Activated T-cell treated with anti-CD3 and anti-CD28 coated beads for 24 hours (primary cell): ENCODE measurements around the gene CTIF.

ENCODE experiments used
- DNase-seq: peaks from one replicate; pipeline ENCODE4 v3.0.0-alpha.2; 2020; ENCODE audit warnings: low read depth

CTIF gene

GRCh38 chr18:48871391-48872166 is 332.7 kb downstream of the CTIF start:
- no peak for DNase-seq

DNA sequence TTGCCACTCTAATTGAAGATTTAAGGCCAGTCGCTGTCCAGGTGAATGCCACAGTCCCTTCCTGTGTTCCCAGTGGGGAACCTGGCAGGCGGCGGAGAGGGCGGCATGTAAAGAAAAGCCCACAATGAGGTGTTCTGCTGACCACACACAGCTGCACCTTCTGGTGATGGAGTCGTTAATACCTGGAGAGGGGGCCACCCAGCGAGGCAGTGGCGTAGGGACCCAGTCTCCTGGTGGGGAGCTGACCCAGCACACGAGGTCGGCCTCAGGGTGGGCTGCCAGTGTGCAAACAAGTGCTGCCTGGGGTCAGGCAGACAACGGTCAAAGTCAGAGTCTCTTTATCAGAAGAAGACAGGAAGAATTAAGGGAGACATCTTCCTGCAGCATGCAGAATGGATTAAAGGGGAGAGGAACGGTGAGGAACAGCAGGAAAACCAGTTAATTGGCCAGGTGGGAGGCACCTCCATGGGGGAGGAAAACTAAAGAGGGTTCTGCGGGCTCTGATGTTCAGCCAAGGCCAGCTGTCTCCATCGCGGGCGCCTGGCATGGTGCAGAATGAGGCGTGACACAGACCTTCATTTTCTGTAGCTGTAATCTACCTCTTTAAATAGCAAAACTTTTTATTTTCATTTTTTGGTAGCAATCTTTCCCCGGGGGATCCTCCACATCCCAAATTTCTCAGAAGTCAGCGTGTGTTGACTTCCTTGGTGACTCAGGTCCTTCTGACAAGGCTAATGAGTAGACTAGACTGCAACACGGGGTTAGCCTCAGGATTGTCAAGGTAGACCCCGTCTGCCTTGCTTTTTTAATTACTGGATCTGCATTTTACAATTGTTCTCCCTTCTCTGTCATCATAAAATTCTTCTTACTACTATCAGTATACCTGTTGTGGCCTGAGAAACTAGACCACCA is 333.7 kb downstream of the CTIF start:
- no peak for DNase-seq

- DNase-seq = no peak
These were observed 335.4 kb downstream of the CTIF start for GRCh38 chr18:48874233-48874632.

DNA sequence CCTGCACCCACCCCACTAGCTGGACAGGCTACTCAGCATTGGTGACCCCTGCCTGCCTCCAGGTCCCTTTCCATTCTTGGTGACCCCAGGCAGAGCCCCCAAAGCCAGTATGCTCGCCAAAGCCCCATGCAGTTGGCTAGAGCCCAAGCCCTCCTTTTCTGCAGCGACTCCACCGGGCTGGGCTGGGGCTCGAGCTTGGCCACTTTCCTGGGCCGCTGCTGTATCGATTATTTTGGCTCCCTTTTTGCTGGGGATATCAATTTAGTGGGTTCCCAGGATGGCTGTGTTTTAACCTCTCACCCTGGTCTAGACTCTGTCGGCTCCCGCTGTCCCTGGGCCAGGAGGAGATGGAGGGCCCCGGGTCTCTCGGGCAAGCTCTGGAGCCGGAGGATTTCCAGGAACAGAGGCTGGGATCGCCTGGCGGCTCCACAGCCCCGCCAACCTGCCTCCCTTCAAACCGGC is 335.9 kb downstream of the CTIF start:
- DNase-seq = no peak

DNA sequence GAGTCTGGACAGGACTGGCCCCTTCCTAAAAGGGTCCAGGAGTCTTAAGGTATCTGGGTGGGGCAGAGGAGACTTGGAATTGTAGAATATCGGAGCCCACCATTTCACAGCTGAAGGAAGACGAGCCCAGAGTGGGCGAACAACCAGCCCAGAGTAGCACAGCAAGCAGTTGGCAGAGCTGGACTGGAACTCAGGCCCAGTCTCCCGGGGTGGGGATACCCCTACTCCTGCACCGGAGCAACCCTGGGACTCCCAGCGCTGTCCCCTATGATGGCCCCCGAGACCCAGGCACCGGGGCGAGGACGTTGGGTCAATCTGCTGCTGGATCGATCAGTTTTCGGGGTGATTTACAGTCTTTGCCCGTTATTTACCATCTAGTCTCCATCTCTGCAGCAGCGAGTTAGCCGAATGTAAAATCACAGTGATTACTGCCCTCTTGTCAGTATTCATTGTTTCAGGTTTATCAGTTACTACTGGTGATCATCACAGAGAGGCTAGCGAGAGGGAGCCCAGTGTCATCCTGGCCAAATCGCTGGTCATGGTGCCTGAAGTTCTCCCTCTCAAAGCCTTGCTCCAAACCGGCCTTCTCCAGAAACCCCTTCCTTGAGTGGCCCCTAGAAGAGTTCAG is 336.6 kb downstream of the CTIF start:
- no peak for DNase-seq

GRCh38 chr18:48875942-48876511 is 337.2 kb downstream of the CTIF start:
- no peak for DNase-seq

DNA sequence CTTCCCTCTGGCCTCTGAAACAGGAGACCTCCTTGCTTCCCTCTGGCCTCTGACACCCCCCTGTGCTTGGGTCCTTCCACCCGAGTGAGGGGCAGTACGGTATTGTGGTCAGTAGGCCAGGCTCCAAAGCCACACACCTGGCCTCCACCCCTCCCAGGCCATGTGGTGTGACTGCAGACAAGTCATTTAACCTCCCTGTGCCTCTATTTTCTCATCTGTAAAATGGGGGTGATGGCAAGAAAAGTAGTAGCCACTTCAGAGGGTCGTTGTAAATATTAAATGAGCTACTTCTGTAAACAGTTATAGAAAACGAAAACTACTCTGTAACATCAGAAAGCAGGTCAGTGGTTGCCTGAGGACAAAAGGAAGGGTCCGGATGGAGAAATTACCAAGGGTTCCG is 337.8 kb downstream of the CTIF start:
- DNase-seq = no peak

- no peak for DNase-seq
These were observed 339.1 kb downstream of the CTIF start for GRCh38 chr18:48877941-48878340.

GRCh38 chr18:48878471-48878870 is 339.6 kb downstream of the CTIF start:
- DNase-seq = no peak

GRCh38 chr18:48879008-48879431 is 340.2 kb downstream of the CTIF start:
- no peak for DNase-seq

- DNase-seq = no peak
These were observed 342.1 kb downstream of the CTIF start for GRCh38 chr18:48880931-48881330.

DNA sequence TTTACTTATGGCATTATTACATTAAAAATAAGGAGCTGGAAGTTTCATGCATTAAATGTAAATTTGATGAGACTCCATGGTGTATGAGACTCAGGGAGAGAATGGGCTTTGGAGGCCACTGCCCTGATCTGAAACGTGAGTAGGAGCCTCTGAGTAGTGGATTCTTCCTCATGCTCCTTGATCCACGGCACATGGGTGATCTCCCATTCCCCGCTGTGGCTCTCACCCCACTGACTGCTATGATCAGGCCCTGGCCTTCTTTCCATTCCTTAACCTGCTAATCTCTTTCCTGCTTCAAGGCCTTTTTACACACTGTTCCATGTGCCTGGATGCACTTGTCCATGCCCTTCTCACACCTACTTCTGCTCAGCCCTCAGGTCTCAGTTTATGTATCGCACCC is 343.5 kb downstream of the CTIF start:
- no peak for DNase-seq

DNA sequence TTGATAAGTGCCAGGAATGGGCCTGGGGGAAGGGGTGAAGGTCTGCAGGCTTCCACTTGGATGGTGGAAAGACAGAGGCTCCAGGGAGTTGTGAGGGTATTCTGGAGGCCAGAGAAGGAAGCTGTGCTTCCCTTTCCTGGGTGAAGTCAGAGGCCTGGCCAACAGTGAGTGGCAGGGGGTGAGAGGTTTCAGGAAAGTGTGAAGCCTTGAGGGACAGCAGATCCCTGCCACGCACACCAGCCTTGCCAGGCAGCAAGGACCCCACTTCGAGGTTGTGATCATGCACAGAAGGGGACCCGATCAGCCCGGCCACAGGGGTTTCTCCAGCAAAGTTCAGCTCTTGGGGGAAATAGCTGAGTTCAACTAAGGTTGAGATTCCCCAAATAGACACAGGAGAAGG is 345.5 kb downstream of the CTIF start:
- DNase-seq = no peak

DNA sequence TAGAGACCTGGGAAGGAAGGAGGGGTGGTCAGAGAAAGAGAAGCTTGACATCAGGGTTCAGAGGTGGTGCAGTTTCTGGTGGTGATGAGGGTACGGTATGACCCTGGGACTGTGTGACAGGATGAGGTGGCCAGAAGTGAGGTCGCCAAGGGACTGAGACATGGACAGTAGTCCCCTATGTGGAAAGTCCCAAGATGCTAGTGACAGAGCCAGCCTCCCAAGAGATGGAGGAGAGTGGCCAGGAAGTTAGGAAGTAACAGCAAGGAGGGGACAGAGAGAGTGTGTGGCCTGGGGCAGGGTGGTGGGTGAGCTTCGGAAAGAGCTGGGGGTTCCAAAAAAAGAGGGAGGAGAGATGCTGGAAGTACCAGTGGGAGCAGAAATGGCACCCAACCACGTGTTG is 345.9 kb downstream of the CTIF start:
- DNase-seq = no peak

DNA sequence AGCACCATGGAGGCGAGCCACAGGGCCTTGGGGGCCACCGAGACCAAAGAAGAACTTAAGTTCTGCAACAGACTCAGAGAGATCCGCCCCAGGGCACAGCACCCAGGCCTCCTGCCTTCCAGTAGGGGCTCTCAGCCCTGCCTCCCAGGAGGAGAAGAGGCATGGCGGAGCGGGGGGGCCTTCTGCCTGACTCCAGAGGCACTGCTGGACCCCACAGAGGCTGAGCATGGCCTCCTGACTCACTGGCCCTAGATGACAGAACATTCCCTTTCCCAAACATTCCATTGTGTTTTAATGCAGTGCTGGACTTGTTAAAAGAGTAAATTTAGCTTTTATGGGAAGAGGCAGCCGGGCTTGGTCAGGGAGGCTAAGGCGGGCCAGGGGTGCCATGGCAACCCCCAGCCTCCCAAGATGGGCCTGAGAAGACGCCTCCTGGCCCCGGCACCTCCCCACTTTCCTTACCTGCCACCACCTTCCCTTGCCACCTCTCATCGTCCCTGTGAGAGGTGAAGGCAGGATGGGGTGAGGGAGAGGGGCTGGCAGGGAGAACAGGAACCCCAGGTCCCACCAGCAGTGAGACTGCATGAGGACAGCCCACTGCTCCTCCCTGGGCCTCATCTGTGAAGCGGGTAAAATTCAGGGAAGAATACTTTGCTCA is 346.6 kb downstream of the CTIF start:
- DNase-seq = no peak

DNA sequence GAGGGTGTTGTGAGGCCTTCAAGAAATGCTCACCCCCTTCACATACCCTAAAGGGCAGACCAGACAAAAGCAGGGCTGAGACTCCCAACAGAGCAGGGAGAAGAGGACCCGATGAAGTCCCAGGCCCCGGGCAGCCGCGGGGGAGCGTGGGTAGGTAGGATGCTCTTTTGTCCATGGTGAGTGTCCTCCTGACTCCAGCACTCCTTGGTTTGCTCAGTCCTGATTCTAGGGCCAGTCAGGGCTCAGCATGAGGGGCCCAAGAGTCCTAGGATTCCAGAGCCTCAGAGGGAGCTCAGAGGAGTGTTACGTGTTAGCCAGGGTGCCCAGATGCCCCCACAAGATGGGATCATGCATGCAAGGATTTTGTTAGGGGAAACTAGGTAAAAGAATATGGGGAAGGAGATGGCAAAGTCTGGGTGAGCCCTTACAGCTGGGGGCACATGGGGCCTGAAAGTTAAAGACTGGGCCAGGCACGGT is 347.1 kb downstream of the CTIF start:
- no peak for DNase-seq

DNA sequence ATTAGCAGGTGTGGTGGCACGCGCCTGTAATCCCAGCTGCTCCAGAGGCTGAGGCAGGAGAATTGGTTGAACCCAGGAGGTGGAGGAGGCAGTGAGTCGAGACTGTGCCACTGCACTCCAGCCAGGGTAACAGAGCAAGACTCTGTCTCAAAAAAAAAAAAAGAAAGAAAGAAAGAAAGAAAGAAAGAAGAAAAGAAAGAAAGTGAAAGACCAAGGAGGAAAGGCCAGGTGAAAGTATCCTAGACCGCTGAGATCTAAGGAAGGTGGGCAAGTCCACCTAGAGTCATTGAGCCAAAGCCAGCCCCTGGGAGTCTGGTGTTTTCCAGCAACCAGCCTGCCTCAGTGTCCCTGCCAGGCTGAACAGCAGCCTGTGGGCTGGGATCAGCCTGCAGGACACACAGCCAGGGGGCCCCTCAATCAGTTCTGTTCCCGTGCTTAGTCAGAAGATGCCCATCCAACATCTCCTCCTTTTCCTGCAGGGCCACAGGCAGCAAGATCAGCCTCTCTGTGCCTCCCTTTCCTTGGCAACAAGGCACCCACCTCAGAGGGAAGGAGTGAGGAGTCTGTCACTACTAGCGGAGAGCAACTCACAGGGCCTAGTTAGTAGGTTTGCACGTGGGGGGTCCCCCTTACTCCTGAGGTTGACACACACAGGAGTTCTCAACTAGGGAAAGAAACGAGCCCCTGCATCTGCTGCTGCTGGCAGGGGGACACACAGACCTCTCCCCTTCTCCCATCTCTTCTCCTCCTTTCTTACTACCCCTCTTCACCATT is 347.9 kb downstream of the CTIF start:
- DNase-seq = no peak

DNA sequence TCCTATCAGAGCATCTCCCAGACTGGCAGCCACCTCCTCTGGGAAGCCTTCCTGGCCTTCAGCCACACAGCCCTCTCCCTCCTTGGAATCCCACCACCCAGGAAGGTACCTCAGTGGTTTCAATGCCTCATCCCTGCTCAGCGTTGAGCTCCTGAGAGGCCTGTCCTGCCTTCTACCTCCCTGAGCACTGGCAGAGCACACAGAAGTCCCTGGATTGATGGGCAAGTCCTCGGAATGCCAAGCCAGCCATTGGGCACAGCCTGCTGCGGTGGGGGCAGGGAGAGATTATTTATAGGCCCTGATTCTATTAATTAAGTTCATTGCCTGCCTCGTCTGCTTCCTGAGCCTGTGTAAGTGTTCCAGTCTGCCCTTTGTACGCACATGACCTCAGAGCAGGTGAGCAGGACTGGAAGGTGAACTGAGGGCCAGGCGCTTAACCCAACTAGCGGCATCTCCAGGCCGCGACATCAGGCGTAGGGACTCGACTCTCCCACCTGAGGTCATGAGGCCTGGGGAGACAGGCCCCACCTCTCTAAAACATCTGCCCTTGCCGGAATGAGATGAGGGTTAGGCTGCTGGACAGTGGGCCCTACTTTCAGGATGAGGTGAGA is 348.6 kb downstream of the CTIF start:
- DNase-seq = no peak

DNA sequence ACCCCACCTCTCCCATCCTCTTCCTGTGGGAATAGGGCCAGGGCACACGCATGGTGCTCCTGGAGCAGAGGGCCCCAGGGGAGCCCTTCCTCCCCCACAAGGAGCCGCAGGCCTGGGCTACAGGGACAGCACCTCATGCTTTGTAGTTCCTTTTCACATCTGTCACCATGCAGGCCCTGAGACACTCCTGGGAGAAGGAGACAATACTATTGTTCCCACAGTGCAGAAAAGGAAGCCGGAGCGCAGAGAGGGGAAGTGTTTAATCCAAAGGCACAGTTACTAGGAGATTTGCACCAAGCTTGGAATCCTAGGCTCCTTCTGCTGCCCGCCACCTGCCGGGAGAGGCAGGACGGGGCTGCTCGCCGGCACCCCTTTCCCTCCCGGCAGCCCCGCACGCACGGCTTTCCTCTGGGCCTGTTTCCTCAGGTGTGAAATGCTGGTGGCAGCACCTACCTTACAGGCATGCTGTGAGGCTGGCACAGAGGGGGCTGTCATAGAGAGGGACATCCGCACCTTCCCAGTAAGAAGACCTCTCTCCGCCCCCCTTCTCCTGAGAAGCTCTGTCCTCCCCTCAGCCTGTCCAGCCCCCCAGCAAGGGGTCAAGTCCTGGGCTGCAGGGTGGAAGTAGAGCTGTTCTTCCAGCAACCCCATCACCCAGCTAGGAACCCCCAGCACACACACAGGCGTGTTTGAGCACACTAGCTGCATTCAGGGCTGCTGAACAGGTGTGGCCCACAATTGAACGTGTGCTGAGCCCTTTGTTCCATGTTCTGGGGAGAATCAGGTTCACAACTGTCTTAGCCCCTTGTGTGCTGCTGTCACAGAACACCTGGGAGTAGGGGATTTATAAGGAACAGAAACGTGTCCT is 349.3 kb downstream of the CTIF start:
- DNase-seq = no peak

GRCh38 chr18:48888773-48889080 is 349.9 kb downstream of the CTIF start:
- DNase-seq = no peak
